Endometrial microvascular endothelial cells (primary cell): ENCODE measurements around the gene KIAA1958. TPM values are rescaled to one million over a fixed set of nuclear protein-coding genes. Genes with fewer than 3 reads are reported as not detected.

Experiments
- in situ Hi-C: cut with HindIII; loops from 2 replicates; pipeline ENCODE4 v1.10.0; 2017; ENCODE audit warnings: low sequenced_read_pairs, low pct_unique_long_range_greater_than_20kb; ENCODE audit errors: inconsistent ontology term
- total RNA-seq: library from RNA; depleted of rRNA; stranded (reverse); fragments of >200 nt; gene quantifications from one replicate; pipeline ENCODE4 v1.2.3, GENCODE V29; 2015; ENCODE audit errors: inconsistent ontology term

The KIAA1958 gene
- total RNA-seq, 1 donor from 2014 or later: 0.46 TPM

- in situ Hi-C loops: no loop called here
Observed at GRCh38 chr9:112487008-112487798, 576 bp downstream of the KIAA1958 start.

- in situ Hi-C loops: no loop called here
Observed at GRCh38 chr9:112487799-112488340, 1.2 kb downstream of the KIAA1958 start.

GRCh38 chr9:112489039-112489546, 2.5 kb downstream of the KIAA1958 start:
- in situ Hi-C loops: no loop called here

- in situ Hi-C loops: no loop called here
Observed at GRCh38 chr9:112489876-112490666, 3.4 kb downstream of the KIAA1958 start.

GRCh38 chr9:112493393-112494137, 6.9 kb downstream of the KIAA1958 start:
- in situ Hi-C loops: no loop called here

GRCh38 chr9:112494153-112494552, 7.5 kb downstream of the KIAA1958 start:
- in situ Hi-C loops: no loop called here

GRCh38 chr9:112495614-112496013, 9.0 kb downstream of the KIAA1958 start:
- in situ Hi-C loops: no loop called here

GRCh38 chr9:112496074-112496722, 9.6 kb downstream of the KIAA1958 start:
- in situ Hi-C loops: no loop called here

- in situ Hi-C loops: no loop called here
Observed at GRCh38 chr9:112500842-112501241, 14.2 kb downstream of the KIAA1958 start.

- in situ Hi-C loops: no loop called here
Observed at GRCh38 chr9:112501287-112501686, 14.7 kb downstream of the KIAA1958 start.

- in situ Hi-C loops: no loop called here
Observed at GRCh38 chr9:112502175-112502946, 15.7 kb downstream of the KIAA1958 start.

- in situ Hi-C loops: no loop called here
Observed at GRCh38 chr9:112503170-112503569, 16.5 kb downstream of the KIAA1958 start.

GRCh38 chr9:112505086-112505485, 18.5 kb downstream of the KIAA1958 start:
- in situ Hi-C loops: no loop called here

- in situ Hi-C loops: no loop called here
Observed at GRCh38 chr9:112505607-112506006, 19.0 kb downstream of the KIAA1958 start.

- in situ Hi-C loops: no loop called here
Observed at GRCh38 chr9:112506571-112506970, 19.9 kb downstream of the KIAA1958 start.

GRCh38 chr9:112507001-112507680, 20.5 kb downstream of the KIAA1958 start:
- in situ Hi-C loops: no loop called here

- in situ Hi-C loops: no loop called here
Observed at GRCh38 chr9:112508377-112508776, 21.8 kb downstream of the KIAA1958 start.
